M059J (cell line): ENCODE data around the gene GAK. TPM values are rescaled to one million over a fixed set of nuclear protein-coding genes. Genes with fewer than 3 reads are reported as not detected.

Source experiments
- DNase-seq: peaks from one replicate; pipeline ENCODE4 v3.0.0-alpha.2; 2012; ENCODE audit warnings: low read depth
- total RNA-seq: library from RNA; depleted of rRNA; stranded (reverse); fragments of >200 nt; shearing (Covaris generic); gene quantifications from 2 replicates; pipeline ENCODE4 v1.2.3, GENCODE V29; 2014

GAK gene
- total RNA-seq, 1 experiment from 2014 or later, result 67.5 TPM

GRCh38 chr4:849478-850175, 82.5 kb downstream of the GAK start:
- DNase-seq, result no peak

GRCh38 chr4:848803-849477, 83.2 kb downstream of the GAK start:
- DNase-seq, result no peak

GRCh38 chr4:848307-848691, 83.8 kb downstream of the GAK start:
- no peak for DNase-seq

GRCh38 chr4:845836-846251, 86.3 kb downstream of the GAK start:
- no peak for DNase-seq

GRCh38 chr4:845233-845835, 86.8 kb downstream of the GAK start:
- DNase-seq, result peak; percentile 24

GRCh38 chr4:844752-845232, 87.3 kb downstream of the GAK start:
- DNase-seq, result no peak

- DNase-seq, result peak; percentile 28
Observed at GRCh38 chr4:839675-840443, 92.3 kb downstream of the GAK start.

- no peak for DNase-seq
Observed at GRCh38 chr4:837772-838171, 94.3 kb downstream of the GAK start.

- DNase-seq, result no peak
Observed at GRCh38 chr4:836750-837301, 95.3 kb downstream of the GAK start.

- DNase-seq, result no peak
Observed at GRCh38 chr4:836003-836511, 96.1 kb downstream of the GAK start.

GRCh38 chr4:835148-836002, 96.7 kb downstream of the GAK start:
- no peak for DNase-seq

- DNase-seq, result no peak
Observed at GRCh38 chr4:834368-835147, 97.6 kb downstream of the GAK start.

- DNase-seq, result no peak
Observed at GRCh38 chr4:833731-834367, 98.3 kb downstream of the GAK start.

GRCh38 chr4:833156-833555, 99.0 kb downstream of the GAK start:
- DNase-seq, result no peak

GRCh38 chr4:832536-832935, 99.6 kb downstream of the GAK start:
- no peak for DNase-seq

- no peak for DNase-seq
Observed at GRCh38 chr4:832108-832507, 100.0 kb downstream of the GAK start.

GRCh38 chr4:831483-831805, 100.7 kb downstream of the GAK start:
- no peak for DNase-seq

GRCh38 chr4:830601-831482, 101.3 kb downstream of the GAK start:
- no peak for DNase-seq
